GM12892 (cell line): ENCODE data around the gene OTX2.

Experiments
- POLR2A ChIP-seq: IDR thresholded peaks from 2 replicates; pipeline ENCODE4 v1.6.1; 2011; ENCODE audit warnings: low read depth, low read length, control low read depth
- POLR2AphosphoS5 ChIP-seq: IDR thresholded peaks from 2 replicates; pipeline ENCODE4 v1.6.1; 2011; ENCODE audit warnings: low read depth, low read length, control low read depth
- TAF1 ChIP-seq: IDR thresholded peaks from 2 replicates; pipeline ENCODE4 v1.6.1; 2011; ENCODE audit warnings: low read depth, mild to moderate bottlenecking, control low read depth, low read length, borderline replicate concordance

GRCh38 chr14:56812364-56813141 lies 2.3 kb upstream of the OTX2 start:
- TF ChIP-seq POLR2AphosphoS5, result no peak
- TF ChIP-seq TAF1, result no peak
- TF ChIP-seq POLR2A, result no peak
